BE2C (cell line): Measurements from ENCODE around the gene EGLN2.
"Not testable (repeated sequence)": the region's sequence is repeated elsewhere in the genome, so short reads cannot be mapped to it uniquely, and the experiment has no call there.

Experiments
- DNase-seq: peaks from one replicate; pipeline ENCODE4 v3.0.0-alpha.2; 2020
- H3K27me3 ChIP-seq: fragments of 250-450 bp; sonication (Bioruptor Pico); 2 replicates; pipeline ENCODE4 v1.5.1; 2020; ENCODE audit warnings: mild to moderate bottlenecking
- H3K36me3 ChIP-seq: fragments of 250-450 bp; sonication (Bioruptor Pico); 2 replicates; pipeline ENCODE4 v1.5.1; 2020; ENCODE audit warnings: mild to moderate bottlenecking
- H3K4me1 ChIP-seq: fragments of 250-450 bp; sonication (Bioruptor Pico); 2 replicates; pipeline ENCODE4 v1.5.1; 2020
- H3K4me3 ChIP-seq: 2 replicates; pipeline ENCODE4 v1.5.1; 2011; ENCODE audit warnings: low read depth, low read length
- H3K9me3 ChIP-seq: fragments of 250-450 bp; sonication (Bioruptor Pico); 2 replicates; pipeline ENCODE4 v1.5.1; 2020
- CTCF ChIP-seq: IDR thresholded peaks from 2 replicates; pipeline ENCODE4 v1.5.1; 2012; ENCODE audit warnings: mild to moderate bottlenecking, low read depth, low read length

EGLN2 gene

GRCh38 chr19:40813182-40813581 lies 14.2 kb downstream of the EGLN2 start:
- H3K9me3 ChIP-seq, result no peaks in the 10 kb centered on the region
- DNase-seq, result no peak
- no peak overlapping the region for H3K4me3 ChIP-seq
- no peak for TF ChIP-seq CTCF
- H3K4me1 ChIP-seq, result no peaks in the 10 kb centered on the region; the same call in 1 of the 2 replicates
- no peaks in the 10 kb centered on the region for H3K27me3 ChIP-seq
- peaks cover 15% of the 10 kb centered on the region for H3K36me3 ChIP-seq

- Histone ChIP-seq H3K27me3 (no peaks in the 10 kb centered on the region), H3K9me3 (no peaks in the 10 kb centered on the region), H3K4me3 (no peak overlapping the region), H3K36me3 (no peaks in the 10 kb centered on the region), H3K4me1 (no peaks in the 10 kb centered on the region; the same call in 1 of the 2 replicates)
- no peak for DNase-seq
- TF ChIP-seq CTCF, result no peak
These were observed 16.2 kb downstream of the EGLN2 start for GRCh38 chr19:40815223-40815622.

GRCh38 chr19:40818480-40819399 lies 19.7 kb downstream of the EGLN2 start:
- H3K4me3 ChIP-seq, result peak overlapping the region; percentile 38
- not testable (repeated sequence) for H3K9me3 ChIP-seq, H3K36me3 ChIP-seq, H3K27me3 ChIP-seq, H3K4me1 ChIP-seq
- DNase-seq, result peak; percentile 89
- TF ChIP-seq CTCF, result peak; percentile 42

GRCh38 chr19:40819479-40820234 lies 20.7 kb downstream of the EGLN2 start:
- peak; percentile 74 for TF ChIP-seq CTCF
- not testable (repeated sequence) for DNase-seq, H3K27me3 ChIP-seq, H3K36me3 ChIP-seq, H3K4me3 ChIP-seq, H3K9me3 ChIP-seq, H3K4me1 ChIP-seq

- H3K27me3 ChIP-seq, result no peaks in the 10 kb centered on the region
- no peak for TF ChIP-seq CTCF
- H3K36me3 ChIP-seq, result no peaks in the 10 kb centered on the region
- H3K4me3 ChIP-seq, result no peak overlapping the region
- DNase-seq, result no peak
- H3K9me3 ChIP-seq, result no peaks in the 10 kb centered on the region
- H3K4me1 ChIP-seq, result no peaks in the 10 kb centered on the region
These were observed 23.2 kb downstream of the EGLN2 start for GRCh38 chr19:40822161-40822560.

- not testable (repeated sequence) for H3K27me3 ChIP-seq, H3K4me1 ChIP-seq, H3K4me3 ChIP-seq, H3K36me3 ChIP-seq, H3K9me3 ChIP-seq, DNase-seq
These were observed 23.9 kb downstream of the EGLN2 start for GRCh38 chr19:40822704-40823553.

GRCh38 chr19:40824916-40825315 lies 25.9 kb downstream of the EGLN2 start:
- H3K4me3 ChIP-seq, H3K27me3 ChIP-seq, DNase-seq, H3K9me3 ChIP-seq, H3K36me3 ChIP-seq, H3K4me1 ChIP-seq: not testable (repeated sequence)

GRCh38 chr19:40825460-40826095 lies 26.6 kb downstream of the EGLN2 start:
- not testable (repeated sequence) for H3K4me3 ChIP-seq, H3K9me3 ChIP-seq, DNase-seq, H3K4me1 ChIP-seq, H3K36me3 ChIP-seq, H3K27me3 ChIP-seq

- H3K36me3 ChIP-seq, H3K27me3 ChIP-seq, H3K9me3 ChIP-seq, H3K4me1 ChIP-seq, DNase-seq, H3K4me3 ChIP-seq: not testable (repeated sequence)
These were observed 27.3 kb downstream of the EGLN2 start for GRCh38 chr19:40826312-40826698.
